GM21737 (cell line): ENCODE measurements around the gene TPSB2.
"Not testable (repeated sequence)": the region's sequence is repeated elsewhere in the genome, so short reads cannot be mapped to it uniquely, and the experiment has no call there.

Source experiments
- ATAC-seq: cut with Tn5 transposase; IDR thresholded peaks from one replicate; pipeline ENCODE4 v1.9.1; 2021; ENCODE audit warnings: mild to moderate bottlenecking, moderate library complexity; ENCODE audit not compliant: unreplicated experiment

TPSB2 gene

DNA sequence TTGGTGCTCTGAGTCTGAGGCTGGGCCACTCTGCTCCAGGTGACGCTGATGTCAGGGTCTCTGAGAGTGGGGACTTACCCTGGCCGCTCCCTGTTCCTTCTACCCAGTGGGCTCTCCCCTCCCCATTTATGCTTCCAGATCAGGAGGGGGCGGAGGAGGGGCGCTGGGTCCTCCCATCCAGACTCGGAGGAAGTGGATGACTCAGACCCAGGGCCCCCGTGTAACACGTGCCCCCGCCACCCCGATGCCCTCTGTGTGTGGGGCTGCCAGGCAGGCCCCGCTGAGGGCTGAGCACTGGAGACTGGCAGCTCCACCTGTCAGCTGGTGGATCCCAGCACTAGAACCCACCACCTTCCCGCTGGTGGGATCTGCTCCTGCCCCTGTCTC lies at the start of gene TPSB2:
Gene TPSB2, minus strand, starts transcription at position 101 of the 387 bp plus-strand sequence. CDS start 233 bp downstream, outside the sequence.
- not testable (repeated sequence) for ATAC-seq

- no peak for ATAC-seq
These were observed 49.3 kb upstream of the TPSB2 start for GRCh38 chr16:1279081-1279944.

- no peak for ATAC-seq
These were observed 48.5 kb upstream of the TPSB2 start for GRCh38 chr16:1278477-1278876.

GRCh38 chr16:1277617-1278282 lies 47.8 kb upstream of the TPSB2 start:
- no peak for ATAC-seq

DNA sequence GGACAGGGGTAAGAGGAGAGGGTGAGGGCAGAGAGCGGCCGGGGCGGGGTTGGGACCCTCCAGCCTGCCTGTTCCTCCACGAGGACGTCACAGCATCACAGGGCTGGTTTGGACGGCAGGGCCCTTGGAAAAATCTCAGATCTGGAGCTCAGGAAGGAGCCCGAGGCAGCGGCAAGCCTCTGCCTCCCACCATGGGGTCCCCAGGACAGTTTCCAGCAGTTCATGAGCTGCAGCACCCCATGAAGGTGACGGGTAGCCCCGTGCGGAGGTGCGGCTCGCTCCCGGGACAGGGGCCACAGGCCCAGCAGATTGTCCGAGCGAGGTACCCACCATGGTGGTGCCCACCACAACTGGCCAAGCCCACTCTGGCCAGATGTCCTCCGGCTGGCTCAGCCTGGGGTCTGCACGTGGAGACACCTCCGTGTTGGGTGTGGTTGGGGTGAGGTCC lies 47.2 kb upstream of the TPSB2 start:
- ATAC-seq = no peak

GRCh38 chr16:1276580-1276878 lies 46.5 kb upstream of the TPSB2 start:
- no peak for ATAC-seq

DNA sequence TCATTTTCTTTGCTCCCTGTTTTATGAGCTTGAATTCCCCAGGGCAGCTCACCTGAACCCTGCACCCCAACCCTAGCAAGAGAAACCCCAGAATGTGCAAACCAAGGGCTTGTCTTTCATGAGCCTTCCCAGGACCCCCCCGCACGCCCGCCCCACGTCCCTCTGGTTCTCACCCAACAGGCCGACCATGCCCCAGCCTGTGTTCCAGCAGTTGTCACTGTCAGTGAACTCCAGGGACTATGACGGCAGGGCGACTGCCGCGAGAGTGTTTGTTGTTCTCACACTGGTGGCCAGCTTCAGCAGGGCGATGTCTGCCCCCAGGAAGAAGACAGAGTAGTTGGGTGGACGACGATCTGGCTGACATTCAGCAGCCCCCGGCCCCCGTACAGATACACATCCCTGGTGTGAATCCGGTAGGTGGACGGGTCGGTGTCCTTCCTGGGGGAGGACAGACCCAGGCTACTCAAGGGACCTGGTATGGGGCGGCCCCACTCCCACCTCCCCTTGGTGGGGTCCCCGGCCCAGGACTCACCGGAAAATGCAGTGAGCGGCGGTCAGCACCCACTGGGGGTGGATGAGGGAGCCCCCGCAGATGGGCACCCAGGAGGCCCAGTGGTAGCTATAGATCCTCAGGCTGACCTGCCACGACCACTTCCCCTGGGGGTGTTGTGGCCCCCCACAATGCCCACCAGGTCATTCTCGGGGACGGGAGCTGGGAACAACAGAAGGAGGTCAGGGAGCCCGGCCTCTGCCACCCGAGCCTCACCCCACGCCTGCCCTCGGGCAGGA lies 46.0 kb upstream of the TPSB2 start:
- no peak for ATAC-seq

DNA sequence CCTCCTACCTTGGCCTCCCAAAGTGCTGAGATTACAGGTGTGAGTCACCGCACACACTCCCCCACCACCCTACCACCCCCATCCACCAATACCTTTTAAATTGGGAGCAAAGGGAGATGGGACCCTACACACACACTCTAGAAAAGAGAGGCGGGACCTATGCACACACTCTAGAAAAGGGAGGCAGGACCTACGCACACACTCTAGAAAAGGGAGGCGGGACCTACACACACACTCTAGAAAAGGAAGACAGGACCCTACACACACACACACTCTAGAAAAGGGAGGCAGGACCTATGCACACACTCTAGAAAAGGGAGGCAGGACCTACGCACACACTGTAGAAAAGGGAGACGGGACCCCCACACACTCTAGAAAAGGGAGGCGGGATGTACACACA lies 44.8 kb upstream of the TPSB2 start:
- ATAC-seq = no peak

- no peak for ATAC-seq
These were observed 43.8 kb upstream of the TPSB2 start for GRCh38 chr16:1273816-1274215.

DNA sequence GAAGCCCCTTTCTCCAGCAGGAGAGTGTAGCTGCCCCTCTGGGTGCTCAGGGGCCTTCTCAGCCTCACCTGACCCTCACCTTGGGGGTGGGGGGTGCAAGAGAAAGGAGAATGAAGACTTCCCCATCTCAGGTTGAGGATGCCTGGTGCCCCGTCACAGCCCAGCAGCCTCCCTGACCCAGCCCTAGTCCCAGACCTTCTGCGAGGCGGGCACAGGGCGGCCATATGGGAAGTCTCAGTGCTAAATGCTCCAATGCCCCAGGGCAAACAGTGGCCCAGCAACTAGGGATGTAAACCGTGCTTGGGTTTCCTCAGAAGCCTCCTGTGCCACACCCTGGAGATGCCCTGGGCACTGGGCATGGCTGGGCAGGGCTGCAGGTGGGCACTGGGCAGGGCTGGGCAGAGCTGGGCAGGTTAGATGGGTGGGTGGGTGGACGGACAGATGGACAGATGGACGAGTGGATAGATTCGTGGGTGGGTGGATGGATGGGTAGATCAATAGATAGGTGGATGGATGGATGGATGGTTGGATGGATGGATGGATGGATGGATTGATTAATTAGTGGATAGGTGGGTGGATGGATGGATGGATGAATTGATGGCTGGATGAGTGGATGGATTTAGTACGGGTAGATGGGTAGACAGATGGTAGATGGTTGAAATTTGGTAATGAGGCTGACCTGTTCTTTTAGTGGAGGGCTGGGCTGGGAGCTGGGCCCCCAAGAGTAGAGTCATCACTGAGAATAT lies 42.6 kb upstream of the TPSB2 start:
- no peak for ATAC-seq

DNA sequence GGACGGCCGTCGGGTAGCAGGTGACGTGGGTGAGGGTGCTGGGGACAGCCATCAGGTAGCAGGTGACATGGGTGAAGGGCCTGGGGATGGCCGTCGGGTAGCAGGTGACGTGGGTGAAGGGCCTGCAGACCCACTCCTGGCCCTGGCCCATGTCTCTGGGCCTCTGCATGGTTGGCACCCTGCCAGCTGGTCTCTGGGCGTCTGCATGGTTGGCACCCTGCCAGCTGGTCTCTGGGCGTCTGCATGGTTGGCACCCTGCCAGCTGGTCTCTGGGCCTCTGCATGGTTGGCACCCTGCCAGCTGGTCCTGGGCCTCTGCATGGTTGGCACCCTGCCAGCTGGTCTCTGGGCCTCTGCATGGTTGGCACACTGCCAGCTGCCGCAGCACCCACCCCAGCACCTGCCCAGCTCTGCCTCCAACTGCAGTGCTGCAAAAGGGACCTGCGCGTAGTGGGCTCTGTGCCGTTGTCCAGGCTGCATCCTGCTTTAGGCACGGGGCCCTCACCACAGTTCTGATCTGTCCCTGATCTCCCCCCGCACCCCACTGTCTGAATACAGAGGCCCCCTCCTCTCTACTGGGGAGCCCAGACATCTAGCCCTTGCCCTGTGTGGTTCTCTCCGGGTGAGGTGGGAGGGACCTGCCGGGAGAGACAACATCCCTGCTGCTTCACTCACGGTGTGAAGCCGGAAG lies 41.9 kb upstream of the TPSB2 start:
- not testable (repeated sequence) for ATAC-seq

DNA sequence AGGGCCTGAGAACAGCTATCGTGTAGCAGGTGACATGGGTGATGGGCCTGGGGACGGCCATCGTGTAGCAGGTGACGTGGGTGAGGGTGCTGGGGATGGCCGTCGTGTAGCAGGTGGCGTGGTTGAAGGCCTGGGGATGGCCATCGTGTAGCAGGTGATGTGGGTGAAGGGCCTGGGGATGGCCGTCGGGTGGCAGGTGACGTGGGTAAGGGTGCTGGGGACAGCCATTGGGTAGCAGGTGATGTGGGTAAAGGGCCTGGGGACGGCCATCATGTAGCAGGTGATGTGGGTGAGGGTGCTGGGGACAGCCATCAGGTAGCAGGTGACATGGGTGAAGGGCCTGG lies 41.4 kb upstream of the TPSB2 start:
- no peak for ATAC-seq

- not testable (repeated sequence) for ATAC-seq
These were observed 39.4 kb upstream of the TPSB2 start for GRCh38 chr16:1269418-1269817.

DNA sequence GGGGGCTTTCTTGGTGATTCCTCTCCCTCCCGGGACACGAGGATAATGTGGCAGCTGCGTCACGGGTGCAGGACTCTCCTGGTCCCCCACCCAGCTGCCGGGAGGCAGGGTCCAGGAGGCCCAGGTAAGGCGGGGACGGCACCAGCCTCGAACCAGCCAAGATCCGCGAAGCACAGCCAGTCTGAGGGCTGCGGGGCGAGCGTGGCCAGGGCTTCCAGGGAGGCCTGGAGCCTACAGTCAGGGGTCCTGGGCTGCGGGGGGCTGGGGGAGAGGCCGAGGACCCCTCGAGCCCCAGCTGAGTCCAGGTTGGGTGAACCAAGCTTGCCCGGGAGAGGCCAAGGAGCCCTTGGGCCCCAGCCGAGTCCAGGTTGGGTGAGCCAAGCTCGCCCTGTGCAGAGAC lies 35.8 kb upstream of the TPSB2 start:
- ATAC-seq = no peak

DNA sequence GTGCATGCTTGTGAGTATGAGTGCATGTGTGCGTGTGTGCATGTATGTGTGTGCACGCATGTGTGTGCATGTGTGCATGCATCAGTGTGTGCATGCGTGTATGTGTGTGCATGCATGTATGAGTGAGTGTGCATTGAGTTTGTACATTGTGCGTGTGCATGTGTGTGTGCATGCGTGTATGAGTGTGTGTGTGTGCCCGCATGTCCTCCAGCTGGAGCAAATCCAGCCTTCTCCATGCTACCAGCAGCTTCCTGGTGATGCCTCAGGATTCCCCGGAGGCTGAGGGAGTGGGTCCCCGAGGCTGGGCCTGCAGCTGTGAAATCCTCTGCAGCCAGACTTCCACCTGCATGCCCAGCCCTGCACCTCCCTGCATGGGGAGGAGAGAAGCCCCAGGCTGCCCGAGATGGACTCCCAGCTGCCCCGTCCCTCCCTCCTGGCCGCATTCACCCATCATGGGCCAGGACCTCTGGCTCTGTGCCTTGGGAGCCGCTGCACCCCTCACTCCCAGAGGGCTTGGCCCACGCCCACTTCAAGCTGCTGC lies 35.2 kb upstream of the TPSB2 start:
- no peak for ATAC-seq

- ATAC-seq = no peak
These were observed 34.5 kb upstream of the TPSB2 start for GRCh38 chr16:1264345-1265089.

- no peak for ATAC-seq
These were observed 33.8 kb upstream of the TPSB2 start for GRCh38 chr16:1263591-1264344.

- ATAC-seq = no peak
These were observed 32.9 kb upstream of the TPSB2 start for GRCh38 chr16:1262846-1263221.
